IMR-90 (cell line): ENCODE results near the gene VTN.

Source experiments
- MAFK ChIP-seq: IDR thresholded peaks from 2 replicates; pipeline ENCODE4 v1.6.1; 2012; ENCODE audit warnings: low read depth, low read length, improper control_type of control experiment
- MAZ ChIP-seq: IDR thresholded peaks from 2 replicates; pipeline ENCODE4 v1.6.1; 2012; ENCODE audit warnings: low read depth, mild to moderate bottlenecking, low read length, improper control_type of control experiment, moderate library complexity, borderline replicate concordance
- POLR2A ChIP-seq: IDR thresholded peaks from 2 replicates; pipeline ENCODE4 v1.6.1; 2012; ENCODE audit warnings: mild to moderate bottlenecking, low read depth, low read length
- SMC3 ChIP-seq: fragments of 150-350 bp; IDR thresholded peaks from 2 replicates; pipeline ENCODE4 v1.6.1; 2016; ENCODE audit warnings: low read depth, mild to moderate bottlenecking, antibody characterized with exemption, low read length, moderate library complexity
- TF ChIP-seq, protein P1 (sequence below): conservative IDR thresholded peaks from 2 replicates; pipeline ENCODE4 v1.5.1; 2012; ENCODE audit warnings: mild to moderate bottlenecking, low read depth, low read length, improper control_type of control experiment

DNA sequence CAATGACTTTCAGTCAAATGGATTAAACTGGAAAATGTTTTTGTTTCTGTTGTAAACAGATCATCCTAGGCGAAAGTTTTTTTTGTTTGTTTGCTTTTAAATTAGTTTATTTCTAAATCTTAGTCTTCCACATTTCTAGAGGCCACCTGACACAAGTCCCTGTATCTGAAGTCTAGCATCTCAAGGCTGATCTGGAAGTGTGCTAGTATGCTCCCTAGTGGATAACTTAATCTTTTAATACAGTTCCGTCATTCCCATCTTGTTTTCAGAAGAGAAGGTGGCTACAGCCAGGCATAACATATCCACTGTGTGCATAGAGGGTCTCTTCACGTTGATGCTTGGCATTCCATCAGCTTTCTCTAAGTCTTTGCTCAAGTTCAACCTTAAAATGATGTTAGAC lies 42.4 kb downstream of the VTN start:
- TF ChIP-seq MAZ (no peak), MAFK (no peak), POLR2A (no peak), SMC3 (0 out of 2 replicates have a peak, but pooled peaks have one; percentile 13)
- TF ChIP-seq, protein P1, sequence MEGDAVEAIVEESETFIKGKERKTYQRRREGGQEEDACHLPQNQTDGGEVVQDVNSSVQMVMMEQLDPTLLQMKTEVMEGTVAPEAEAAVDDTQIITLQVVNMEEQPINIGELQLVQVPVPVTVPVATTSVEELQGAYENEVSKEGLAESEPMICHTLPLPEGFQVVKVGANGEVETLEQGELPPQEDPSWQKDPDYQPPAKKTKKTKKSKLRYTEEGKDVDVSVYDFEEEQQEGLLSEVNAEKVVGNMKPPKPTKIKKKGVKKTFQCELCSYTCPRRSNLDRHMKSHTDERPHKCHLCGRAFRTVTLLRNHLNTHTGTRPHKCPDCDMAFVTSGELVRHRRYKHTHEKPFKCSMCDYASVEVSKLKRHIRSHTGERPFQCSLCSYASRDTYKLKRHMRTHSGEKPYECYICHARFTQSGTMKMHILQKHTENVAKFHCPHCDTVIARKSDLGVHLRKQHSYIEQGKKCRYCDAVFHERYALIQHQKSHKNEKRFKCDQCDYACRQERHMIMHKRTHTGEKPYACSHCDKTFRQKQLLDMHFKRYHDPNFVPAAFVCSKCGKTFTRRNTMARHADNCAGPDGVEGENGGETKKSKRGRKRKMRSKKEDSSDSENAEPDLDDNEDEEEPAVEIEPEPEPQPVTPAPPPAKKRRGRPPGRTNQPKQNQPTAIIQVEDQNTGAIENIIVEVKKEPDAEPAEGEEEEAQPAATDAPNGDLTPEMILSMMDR: peak; percentile 23; the same call in 1 of the 2 replicates
